ENCODE data around the gene ZNF609.

Gene ZNF609, protein sequence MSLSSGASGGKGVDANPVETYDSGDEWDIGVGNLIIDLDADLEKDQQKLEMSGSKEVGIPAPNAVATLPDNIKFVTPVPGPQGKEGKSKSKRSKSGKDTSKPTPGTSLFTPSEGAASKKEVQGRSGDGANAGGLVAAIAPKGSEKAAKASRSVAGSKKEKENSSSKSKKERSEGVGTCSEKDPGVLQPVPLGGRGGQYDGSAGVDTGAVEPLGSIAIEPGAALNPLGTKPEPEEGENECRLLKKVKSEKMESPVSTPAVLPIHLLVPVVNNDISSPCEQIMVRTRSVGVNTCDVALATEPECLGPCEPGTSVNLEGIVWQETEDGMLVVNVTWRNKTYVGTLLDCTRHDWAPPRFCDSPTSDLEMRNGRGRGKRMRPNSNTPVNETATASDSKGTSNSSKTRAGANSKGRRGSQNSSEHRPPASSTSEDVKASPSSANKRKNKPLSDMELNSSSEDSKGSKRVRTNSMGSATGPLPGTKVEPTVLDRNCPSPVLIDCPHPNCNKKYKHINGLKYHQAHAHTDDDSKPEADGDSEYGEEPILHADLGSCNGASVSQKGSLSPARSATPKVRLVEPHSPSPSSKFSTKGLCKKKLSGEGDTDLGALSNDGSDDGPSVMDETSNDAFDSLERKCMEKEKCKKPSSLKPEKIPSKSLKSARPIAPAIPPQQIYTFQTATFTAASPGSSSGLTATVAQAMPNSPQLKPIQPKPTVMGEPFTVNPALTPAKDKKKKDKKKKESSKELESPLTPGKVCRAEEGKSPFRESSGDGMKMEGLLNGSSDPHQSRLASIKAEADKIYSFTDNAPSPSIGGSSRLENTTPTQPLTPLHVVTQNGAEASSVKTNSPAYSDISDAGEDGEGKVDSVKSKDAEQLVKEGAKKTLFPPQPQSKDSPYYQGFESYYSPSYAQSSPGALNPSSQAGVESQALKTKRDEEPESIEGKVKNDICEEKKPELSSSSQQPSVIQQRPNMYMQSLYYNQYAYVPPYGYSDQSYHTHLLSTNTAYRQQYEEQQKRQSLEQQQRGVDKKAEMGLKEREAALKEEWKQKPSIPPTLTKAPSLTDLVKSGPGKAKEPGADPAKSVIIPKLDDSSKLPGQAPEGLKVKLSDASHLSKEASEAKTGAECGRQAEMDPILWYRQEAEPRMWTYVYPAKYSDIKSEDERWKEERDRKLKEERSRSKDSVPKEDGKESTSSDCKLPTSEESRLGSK (N-terminal part only)

DNA sequence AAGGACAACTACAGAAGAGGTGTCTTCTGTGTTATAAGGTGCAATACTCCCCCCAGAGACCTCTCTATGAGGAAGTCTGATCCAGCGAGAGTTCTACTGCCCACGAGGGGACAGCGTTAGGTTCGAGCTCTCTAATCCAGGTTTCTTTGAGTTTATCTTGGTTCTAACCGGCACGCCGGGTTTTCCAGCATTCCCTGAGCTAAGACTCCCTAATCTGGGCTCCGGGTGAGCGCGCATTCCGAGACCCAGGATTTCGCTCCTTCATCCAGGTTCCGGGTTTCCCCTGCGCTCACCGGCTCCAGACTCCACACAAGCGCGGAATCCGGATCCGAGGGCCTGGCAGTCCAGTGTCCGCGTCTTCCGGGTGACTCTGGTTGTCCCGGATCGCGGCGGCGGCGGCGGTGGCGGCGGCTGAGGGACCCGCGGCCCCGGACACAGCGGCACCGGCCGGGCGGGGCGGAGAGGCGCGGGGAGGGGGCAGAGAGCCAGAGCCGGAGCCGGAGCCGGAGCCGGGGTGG, at the start of gene ZNF609:
ZNF609 (plus strand) TSS at position 373 of the 518 bp plus-strand sequence. CDS start 38,842 bp downstream, outside the sequence.
- no peak for FAIRE-seq

DNA sequence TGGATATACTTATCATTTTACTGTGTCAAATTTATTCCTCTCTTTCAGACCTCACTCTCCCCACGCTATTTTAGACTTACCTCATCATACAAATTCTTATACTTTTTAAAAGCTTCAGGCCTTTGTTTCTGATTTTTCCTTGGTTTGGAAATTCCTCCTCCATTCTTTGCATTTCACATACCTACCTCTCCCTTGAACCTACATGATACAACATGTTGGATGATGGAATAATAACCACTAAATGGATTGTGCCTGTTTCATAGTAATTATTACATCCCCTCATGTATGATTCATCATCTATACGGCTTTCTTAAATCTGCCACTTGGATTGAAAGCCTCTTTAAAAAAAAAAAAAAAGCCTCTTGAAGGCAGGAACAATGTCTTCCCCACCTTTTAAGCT, 48.2 kb upstream of the ZNF609 start:
- FAIRE-seq: no peak

DNA sequence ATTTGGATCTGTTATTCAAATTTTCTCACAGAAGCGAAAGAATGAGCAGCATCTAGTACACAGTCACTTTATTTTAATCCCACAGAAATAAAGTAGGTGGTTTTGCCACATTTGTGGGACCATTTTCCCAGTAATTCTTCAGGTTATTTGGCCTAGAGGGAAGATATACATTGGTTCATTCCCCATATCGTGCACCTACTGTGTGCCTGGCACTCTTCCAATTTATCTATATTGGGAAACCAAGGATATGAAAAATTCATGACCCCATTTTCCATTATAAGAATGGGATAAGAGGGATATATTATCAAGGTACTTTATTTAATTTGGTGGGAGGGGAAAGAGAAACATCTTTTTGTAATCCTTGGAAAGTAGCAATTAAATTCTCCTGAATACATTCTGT, 37.7 kb upstream of the ZNF609 start:
- FAIRE-seq: no peak

DNA sequence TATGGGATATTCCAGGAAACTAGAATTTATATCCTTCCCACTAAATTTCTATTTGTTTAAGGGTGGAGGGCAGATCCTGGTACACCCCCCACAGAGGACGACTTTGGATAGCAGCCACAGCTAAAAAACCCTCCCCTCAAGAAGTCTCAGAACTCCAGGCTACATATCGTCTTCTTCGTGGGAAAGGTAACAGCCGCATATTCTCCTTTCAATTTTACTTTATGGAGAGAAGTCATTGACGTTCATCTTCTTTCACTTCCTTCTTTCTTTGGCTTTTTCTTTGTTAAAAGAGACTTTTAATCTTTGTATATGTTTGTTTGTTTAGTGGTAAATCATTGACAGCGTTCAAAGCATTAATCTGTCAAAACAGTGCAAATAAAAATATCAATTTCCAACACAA, 36.4 kb upstream of the ZNF609 start:
- no peak for FAIRE-seq

DNA sequence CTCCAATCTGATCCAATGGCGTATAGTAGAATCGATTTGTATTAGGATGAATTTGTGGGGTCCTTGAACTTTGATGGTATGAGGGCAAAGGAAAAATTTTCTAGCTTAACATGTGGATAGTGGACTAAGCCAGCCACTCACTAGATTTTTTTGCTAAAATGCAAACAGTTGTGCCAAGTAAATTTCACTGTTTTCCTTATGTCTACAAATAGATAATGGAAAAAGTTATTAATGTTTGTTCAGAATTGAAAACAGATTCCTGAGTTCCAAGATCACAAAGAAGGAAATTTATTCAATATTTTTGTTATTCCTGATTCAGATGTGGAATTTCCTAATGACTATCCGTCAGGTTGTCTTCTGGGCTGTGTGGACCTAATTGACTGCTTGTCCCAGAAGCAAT, 35.2 kb upstream of the ZNF609 start:
- no peak for FAIRE-seq

DNA sequence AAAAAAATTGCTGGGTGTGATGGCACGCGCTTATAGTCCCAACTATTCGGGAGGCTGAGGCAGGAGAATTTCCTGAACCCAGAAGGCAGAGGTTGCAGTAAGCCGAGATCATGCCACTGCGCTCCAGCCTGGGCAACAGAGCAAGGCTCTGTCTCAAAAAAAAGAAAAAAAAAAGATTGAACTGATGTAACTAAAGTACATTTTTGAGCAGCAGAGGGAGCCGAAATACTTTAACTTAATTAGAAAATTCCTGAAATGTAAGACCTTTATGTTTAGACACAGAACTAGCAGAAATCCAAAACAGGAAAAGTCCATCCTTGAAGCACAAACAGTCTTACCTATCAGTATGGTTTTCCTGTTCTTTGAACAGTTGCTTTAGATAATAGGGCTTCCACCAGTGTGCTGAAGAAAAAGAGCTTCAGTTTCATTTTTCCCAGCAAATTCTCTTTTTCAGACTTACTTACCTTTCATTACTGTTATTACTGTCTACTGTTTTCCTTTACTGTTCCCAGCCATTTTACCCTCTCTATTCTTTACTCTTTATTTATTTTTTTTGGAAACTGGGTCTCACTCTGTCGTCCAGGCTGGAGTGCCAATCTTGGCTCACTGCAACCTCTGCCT, 33.4 kb upstream of the ZNF609 start:
- FAIRE-seq: peak; percentile 71

DNA sequence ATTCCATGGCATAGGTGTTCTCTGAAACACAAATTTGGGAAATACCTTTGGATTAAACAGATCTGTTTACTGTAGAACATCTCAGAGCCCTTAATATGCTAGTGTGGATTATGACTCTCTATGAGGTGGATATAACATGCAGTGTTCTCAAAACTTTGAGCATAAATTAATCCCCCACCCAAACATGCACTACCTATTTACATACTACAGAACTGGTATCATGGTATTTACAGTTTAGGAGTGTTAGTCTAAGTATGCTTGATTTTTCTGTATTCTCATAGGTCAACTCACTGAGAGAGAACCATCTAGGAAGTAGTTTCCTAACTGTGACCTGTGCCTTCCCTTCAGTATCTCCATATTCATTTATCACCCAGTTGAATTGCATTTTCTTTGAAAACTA, 30.9 kb upstream of the ZNF609 start:
- FAIRE-seq: no peak

DNA sequence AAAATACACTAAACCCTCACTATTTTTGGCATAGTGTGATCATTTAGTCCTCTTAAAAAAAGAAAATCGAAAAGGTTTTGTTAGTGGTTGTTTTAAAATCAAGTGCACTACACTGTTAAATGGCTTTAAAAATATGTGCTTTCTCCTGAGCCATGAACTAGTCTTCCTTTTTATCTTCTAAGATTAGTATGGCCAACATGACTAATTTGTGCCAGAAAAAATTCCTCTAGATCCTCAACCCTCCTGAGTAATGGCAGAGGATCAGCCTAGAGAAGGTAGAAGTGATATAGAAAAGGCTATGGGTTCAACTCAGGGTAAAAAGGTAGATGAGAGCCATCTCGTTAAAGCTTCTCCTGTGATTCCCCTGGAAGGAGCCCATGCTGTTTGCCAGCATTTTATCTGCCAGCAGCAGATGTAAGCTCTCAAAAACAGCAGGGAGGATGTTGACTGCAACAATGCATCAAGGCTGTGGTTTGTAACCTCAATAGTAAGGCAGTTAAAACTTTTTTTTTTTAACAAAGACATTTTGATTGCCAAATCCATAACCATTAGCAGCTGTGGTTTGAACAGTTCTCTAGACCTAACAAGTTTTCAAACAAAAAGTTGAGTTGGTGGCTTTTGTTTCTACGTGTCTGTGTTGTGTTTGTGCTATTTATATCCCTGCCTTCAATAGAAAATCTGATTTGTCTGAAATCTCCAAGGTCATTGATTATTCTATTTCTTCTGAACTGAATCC, 30.2 kb upstream of the ZNF609 start:
- peak; percentile 74 for FAIRE-seq

DNA sequence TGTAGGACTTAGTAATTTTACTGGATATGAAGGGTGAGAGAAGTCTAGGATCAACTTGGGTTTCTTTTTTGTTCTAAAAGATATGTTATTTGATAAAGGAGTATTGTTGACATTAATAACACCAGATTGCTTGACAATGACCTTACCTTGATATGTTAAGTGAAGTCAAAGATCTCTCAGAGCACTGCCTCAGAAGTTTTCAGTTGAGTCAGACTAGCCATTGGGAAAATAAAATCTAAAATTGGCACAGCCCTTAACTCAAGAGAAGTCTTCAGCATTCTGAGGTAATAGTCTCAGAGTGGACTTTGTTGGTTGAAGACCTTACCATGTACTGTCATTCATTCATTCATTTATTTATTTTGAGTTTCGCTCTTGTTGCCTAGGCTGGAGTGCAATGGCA, 22.4 kb upstream of the ZNF609 start:
- FAIRE-seq: no peak

DNA sequence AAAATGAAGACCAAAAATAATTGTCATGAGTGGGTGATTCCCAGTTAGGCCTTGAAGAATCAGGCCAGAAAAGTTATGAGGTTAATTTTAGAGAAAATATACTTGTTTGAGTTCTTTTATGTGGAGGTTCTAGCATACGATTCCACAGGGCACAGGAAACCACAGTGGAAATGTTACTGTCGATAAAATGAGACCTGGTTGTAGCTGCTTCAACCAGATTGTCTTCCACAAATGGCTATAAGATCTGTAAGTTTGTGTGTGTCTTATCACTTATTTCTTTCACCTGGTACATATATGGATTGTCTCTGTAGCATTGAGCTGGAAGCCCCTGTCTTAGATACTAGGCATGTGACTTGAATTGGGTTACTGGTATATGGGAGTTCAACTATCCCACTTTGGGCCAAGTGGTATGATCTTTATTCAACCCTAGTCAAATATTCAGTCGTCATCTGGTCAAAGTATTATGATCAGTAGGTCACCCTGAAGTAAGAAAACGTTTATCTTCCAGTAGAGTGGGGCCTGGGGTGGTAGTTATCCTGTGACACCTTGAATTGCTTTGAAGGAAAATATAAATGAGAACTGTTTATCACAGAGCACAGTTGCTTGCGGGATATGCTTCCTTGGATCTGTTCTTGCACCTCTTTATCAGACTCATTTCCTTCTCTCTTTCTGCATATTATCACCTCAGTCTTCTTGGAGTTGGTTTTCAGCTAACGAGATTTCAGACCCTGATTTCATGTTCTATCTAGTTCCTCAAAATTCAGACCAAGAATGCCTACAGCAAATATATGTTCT, 21.5 kb upstream of the ZNF609 start:
- no peak for FAIRE-seq

DNA sequence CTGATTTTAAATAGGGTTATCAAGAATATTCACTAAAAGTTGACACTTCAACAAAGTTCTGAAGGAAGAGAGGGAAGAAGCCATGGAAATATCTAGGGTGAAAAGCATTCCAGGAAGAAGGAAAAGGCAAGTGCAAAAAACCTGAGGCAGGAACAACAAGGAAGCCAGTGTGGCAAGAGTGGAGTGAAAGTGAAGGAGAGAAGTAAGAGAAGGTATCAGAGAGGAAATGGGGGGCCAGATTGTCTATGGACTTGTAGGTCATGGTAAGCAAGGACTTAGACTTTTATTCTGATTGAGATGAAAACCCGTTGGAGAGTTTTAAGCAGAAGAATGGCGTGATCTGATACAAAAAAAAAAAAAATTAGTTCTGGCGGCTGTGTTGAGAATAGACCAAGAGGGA, 18.5 kb upstream of the ZNF609 start:
- FAIRE-seq: no peak

DNA sequence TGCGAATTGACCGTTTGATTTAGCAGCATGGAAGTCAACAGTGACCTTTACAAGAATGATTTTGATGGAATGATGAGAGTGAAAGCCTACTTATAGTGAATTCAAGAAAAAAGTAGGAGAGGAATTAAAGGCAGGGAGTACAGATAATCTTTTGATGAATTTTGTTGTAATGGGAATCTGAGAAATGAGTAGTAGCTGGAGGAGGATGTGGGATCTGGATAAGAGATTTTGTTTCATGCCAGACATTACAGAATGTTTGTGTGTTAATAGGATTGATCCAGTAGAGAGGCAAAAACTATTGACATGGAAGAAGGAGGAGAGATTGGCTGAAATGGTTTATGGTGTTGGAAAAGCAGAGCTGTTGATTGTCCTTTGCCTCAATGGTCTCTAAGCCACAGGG, 17.4 kb upstream of the ZNF609 start:
- FAIRE-seq: no peak

DNA sequence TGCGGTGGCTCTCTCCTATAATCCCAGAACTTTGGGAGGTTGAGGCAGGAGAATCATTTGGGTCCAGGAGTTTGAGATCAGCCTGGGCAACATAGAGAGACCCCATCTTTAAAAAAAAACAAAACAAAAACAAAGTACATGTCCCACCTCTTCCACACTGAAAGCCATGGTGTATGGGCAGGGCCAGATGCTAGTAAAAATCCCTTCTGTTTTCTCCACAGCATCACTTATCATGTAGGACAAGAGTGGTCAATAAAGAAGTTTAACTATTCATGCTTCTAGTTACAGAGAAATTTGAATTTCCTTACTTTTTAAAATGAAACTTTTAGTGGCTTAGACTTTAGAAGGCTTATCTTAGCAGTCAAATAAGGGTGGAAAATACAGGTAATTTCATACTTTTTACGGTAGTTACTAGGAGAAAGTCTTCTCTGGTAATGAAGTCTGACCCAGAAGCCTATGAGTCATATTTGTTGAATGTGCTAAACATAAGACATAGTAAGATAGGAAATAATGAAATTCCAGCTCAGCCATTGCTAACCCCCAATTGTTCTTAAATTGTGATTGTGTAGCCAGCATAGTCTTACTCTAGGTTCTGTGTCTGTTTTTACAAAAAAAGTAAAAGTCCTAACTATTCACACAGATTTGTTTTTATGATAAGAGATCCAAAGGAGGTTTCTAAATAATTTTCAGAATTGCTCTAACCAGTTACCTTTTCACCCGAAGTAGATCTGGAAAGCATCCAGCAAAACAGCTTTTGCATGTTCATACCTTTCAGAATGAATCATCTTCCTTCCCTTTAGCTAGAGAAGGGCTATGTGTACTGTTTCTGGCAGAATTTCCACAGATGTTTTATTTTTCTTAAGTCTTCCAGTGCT, 16.4 kb upstream of the ZNF609 start:
- FAIRE-seq: no peak

DNA sequence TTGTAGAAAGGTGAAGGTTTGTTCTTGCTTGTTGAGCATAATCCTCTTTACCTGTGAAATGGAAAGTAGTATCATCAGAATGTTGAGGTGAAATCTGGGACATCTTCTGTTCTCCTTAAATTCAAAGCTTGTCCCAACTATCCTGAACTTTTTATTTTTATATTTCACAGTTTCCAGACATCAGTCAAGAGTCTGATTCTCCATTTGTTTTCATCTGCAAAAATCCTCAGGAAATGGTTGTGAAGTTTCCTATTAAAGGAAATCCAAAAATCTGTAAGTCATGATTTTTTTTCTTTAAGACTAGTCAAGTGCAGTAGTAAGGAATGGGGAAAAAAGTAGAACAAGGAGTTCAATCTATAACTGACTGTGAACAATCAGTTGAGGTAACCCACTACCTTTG, 15.5 kb upstream of the ZNF609 start:
- no peak for FAIRE-seq

DNA sequence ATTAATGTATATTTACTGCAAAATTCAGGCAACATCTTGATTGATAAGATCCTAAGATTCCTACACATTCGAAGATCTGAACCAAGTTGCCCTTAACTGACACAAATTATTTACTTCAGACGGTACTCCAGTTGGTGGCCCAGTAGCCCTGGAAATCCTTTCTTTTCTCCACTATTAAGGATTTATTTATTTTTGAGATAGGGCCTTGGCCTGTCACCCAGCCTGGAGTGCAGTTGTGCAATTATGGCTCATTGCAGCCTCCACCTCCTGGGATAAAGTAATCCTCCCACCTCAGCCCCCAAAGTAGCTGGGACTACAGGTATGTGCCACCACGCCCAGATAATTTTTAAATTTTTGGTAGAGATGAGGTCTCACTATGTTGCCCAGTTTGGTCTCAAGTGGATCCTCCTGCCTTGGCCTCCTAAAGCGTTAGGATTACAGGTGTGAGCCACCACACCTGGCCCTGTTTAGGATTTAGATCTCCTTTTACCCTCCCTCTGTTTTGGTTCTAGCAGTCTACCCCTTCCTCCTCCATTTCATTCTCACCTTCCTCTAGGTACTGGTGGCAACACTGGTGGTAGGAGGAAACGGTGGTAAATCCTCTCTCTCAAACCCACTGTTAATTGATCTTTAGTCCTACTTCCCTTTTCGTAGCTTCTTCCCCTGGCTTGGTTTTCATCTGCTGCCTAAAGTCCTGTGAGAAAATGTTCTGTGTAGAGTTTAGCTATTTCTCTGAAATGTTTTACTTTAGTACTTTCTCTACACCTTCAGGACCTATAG, 12.7 kb upstream of the ZNF609 start:
- FAIRE-seq: no peak

DNA sequence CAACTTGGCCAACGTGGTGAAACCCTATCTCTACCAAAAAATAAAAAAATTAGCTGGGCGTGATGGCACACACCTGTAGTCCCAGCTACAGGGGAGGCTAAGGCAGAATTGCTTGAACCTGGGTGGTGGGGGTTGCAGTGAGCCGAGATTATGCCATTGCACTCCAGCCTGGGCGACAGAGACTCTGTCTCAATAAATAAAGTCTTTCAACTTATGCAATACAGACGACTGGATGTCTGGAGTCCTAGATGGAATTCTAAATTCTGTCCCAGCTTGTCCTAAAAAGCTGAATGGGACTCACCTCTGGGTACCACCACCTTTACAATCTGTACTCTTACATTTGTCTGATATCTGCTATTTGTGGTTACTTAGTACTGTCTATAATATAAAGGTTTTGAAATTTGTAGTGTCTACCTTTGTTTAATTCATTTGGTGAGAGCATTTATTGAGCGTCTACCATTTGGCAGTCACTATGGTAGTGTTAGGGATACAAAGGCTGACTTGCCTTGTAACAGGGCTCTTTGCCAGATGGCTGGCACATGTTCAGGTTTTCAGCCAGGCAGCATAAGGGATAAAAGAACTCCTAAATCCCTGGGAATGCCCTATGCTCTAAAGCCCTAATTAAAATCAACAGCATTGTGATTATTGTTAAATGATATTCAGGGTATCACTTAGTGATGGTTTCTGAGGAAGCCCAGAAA, 7.2 kb upstream of the ZNF609 start:
- no peak for FAIRE-seq

DNA sequence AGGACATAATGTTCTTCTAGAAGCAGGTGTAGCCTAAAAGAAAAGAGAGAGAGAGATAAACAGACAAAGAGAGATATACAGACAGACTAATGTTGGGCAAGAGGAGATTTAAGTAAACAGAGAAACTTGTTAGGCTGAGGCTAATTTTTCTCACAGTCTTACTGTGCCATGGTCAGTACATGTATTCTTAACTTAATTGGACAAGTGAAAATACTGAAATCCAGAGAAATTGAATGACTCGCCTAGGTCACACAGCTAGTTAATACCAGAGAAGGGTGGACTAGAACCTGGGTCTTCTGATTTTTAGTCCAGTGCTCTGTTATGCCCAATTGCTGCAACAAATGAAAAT, 6.7 kb upstream of the ZNF609 start:
- no peak for FAIRE-seq

DNA sequence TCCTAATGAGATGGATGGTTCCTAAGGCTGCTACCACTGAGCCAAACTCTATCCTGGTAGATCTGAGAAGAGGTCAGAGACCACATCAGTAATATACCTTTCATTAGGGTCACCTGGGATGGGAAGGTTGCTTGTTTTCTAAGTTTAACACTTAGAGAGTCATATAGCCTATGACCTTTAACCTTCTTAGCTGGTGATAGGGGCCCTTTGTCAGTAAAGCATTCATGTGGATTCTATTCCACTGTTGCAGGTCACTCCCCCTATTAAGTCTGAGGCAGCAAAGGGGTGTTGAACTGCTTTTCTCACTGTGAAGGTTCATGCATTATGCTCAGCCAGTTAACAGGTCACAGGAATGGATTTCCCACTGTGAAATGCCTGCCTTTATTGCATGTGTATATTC, 6.1 kb upstream of the ZNF609 start:
- FAIRE-seq: no peak

DNA sequence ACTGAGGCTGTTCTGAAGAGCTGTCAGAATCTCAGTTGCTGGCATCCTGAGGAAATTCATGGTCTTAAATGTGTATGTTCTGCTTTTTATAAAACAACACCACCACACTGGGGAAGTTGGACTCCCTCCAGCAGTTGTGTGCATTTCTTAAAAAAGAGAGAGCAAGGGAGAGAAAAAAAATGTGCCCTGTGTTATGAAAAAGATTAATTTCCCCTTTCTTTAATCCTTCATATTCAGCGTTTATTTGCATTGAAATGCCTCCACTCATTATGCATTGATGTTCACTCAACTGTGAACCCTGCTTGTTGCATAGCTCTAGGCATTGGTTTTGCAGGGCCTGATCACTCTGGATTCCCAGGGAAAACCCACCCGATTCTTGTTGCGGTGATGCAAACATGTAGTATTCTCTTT, 4.4 kb upstream of the ZNF609 start:
- no peak for FAIRE-seq

Measured in endometrium (tissue), 2 donors.